Esophagus muscularis mucosa (tissue), 4 donors: ENCODE results near the gene COL25A1. TPM values are rescaled to one million over a fixed set of nuclear protein-coding genes. Genes with fewer than 3 reads are reported as not detected.
"Not testable (repeated sequence)": the region's sequence is repeated elsewhere in the genome, so short reads cannot be mapped to it uniquely, and the experiment has no call there.

Source experiments
- DNase-seq: peaks from one replicate; pipeline ENCODE4 v3.0.0-alpha.2; 2017; ENCODE audit errors: extremely low spot score
- H3K27ac ChIP-seq, 4 donors: fragments of 200-600 bp; sonication (generic); replicated peaks in 1 of 4; 1 replicate in 3 of 4; 2 replicates in 1 of 4; pipeline ENCODE4 v1.5.1; 2016 to 2019; ENCODE audit warnings: mild to moderate bottlenecking in 1 of 4
- H3K27me3 ChIP-seq, 4 donors: fragments of 200-600 bp; sonication (generic); one replicate each; pipeline versions ENCODE4 v1.5.1 to v1.6.0; 2016 to 2019
- H3K36me3 ChIP-seq, 4 donors: fragments of 200-600 bp; sonication (generic); one replicate each; pipeline ENCODE4 v1.5.1; 2016 to 2019
- H3K4me1 ChIP-seq, 4 donors: fragments of 200-600 bp; sonication (generic); one replicate each; pipeline ENCODE4 v1.5.1; 2016 to 2019
- H3K4me3 ChIP-seq, 4 donors: fragments of 200-600 bp; sonication (generic); 1 replicate in 2 of 4; 2 replicates in 2 of 4; pipeline ENCODE4 v1.5.1; 2016 to 2019; ENCODE audit warnings: mild to moderate bottlenecking in 4 of 4, moderate library complexity in 1 of 4
- H3K9me3 ChIP-seq, 4 donors: fragments of 200-600 bp; sonication (generic); 1 replicate in 3 of 4; 2 replicates in 1 of 4; pipeline ENCODE4 v1.5.1; 2016 to 2019
- EP300 ChIP-seq: sonication (generic); formaldehyde crosslinking; IDR thresholded peaks from one replicate; pipeline ENCODE4 v1.6.1; 2017; ENCODE audit warnings: antibody characterized with exemption
- POLR2A ChIP-seq: fragments of 450-650 bp; IDR thresholded peaks from one replicate; pipeline ENCODE4 v1.6.1; 2017; ENCODE audit warnings: antibody characterized with exemption, moderate library complexity, mild to moderate bottlenecking, low read depth
- POLR2AphosphoS5 ChIP-seq, 2 donors: sonication (generic); formaldehyde crosslinking; IDR thresholded peaks; one replicate each; pipeline ENCODE4 v1.6.1; 2017; ENCODE audit warnings: antibody characterized with exemption in 2 of 2
- WGBS: methylation state at CpG from one replicate; pipeline ENCODE4 v1.1.5; 2018; 5-methylcytosine and 5-hydroxymethylcytosine counted together
- intact Hi-C: fragments of 100-400 bp; cut with DNase I; formaldehyde crosslinking; loops from one replicate; pipeline ENCODE4 v1.15.1; 2023
- total RNA-seq, 4 donors: library from RNA; depleted of rRNA; stranded (reverse); fragments of >200 nt; gene quantifications; one replicate each; pipeline versions ENCODE4 v1.1.0 to v1.2.1, GENCODE V29; 2016
- TF ChIP-seq, protein P1 (sequence below), 3 experiments: fragments of 200-600 bp in 2 of 3; fragments of 450-650 bp in 1 of 3; sonication (generic) in 2 of 3; IDR thresholded peaks; one replicate each; pipeline ENCODE4 v1.5.1; 2017 to 2019; ENCODE audit warnings: antibody characterized with exemption in 3 of 3, mild to moderate bottlenecking in 2 of 3, moderate library complexity in 1 of 3

Gene COL25A1
- total RNA-seq, 4 donors from 2014 or later, result 1.0 to 3.7 (median 2.0) TPM

- H3K27ac ChIP-seq, result no peak overlapping the region
- no peak for DNase-seq
- H3K4me1 ChIP-seq, result no peaks in the 10 kb centered on the region
- 67% methylated on average over 2 of the region's 2 CpGs for WGBS
- intact Hi-C loops, result no loop called here
- no peaks in the 10 kb centered on the region for H3K9me3 ChIP-seq
- H3K27me3 ChIP-seq, result no peaks in the 10 kb centered on the region
- TF ChIP-seq, protein P1, sequence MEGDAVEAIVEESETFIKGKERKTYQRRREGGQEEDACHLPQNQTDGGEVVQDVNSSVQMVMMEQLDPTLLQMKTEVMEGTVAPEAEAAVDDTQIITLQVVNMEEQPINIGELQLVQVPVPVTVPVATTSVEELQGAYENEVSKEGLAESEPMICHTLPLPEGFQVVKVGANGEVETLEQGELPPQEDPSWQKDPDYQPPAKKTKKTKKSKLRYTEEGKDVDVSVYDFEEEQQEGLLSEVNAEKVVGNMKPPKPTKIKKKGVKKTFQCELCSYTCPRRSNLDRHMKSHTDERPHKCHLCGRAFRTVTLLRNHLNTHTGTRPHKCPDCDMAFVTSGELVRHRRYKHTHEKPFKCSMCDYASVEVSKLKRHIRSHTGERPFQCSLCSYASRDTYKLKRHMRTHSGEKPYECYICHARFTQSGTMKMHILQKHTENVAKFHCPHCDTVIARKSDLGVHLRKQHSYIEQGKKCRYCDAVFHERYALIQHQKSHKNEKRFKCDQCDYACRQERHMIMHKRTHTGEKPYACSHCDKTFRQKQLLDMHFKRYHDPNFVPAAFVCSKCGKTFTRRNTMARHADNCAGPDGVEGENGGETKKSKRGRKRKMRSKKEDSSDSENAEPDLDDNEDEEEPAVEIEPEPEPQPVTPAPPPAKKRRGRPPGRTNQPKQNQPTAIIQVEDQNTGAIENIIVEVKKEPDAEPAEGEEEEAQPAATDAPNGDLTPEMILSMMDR (IDR thresholded peaks at IDR 0.05), result no peak
- TF ChIP-seq EP300 (no peak), POLR2A (no peak), POLR2AphosphoS5 (IDR thresholded peaks at IDR 0.05) (no peak)
- H3K36me3 ChIP-seq, result no peaks in the 10 kb centered on the region
- no peak overlapping the region for H3K4me3 ChIP-seq
Measured at GRCh38 chr4:109072595-109072994, 229.9 kb downstream of the COL25A1 start.

DNA sequence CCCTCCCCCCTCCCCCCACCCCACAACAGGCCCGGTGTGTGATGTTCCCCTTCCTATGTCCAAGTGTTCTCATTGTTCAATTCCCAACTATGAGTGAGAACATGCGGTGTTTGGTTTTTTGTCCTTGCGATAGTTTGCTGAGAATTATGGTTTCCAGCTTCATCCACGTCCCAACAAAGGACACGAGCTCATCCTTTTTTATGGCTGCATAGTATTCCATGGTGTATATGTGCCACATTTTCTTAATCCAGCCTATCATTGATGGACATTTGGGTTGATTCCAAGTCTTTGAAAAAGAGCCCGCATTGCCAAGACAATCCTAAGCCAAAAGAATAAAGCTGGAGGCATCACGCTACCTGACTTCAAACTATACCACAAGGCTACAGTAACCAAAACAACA is 231.8 kb downstream of the COL25A1 start:
- H3K27me3 ChIP-seq, intact Hi-C loops, H3K4me3 ChIP-seq, H3K9me3 ChIP-seq, H3K36me3 ChIP-seq, DNase-seq, H3K4me1 ChIP-seq, H3K27ac ChIP-seq: not testable (repeated sequence)
- WGBS, result 87% methylated on average over 6 of the region's 7 CpGs

- TF ChIP-seq, protein P1 (IDR thresholded peaks at IDR 0.05), result no peak
- TF ChIP-seq POLR2A, result no peak
- TF ChIP-seq POLR2AphosphoS5 (IDR thresholded peaks at IDR 0.05), result no peak
- no peak for TF ChIP-seq EP300
- H3K4me3 ChIP-seq, result no peak overlapping the region
- intact Hi-C loops, result no loop called here
- H3K27me3 ChIP-seq, result no peaks in the 10 kb centered on the region
- DNase-seq, result no peak
- no peaks in the 10 kb centered on the region for H3K36me3 ChIP-seq
- H3K27ac ChIP-seq, result no peak overlapping the region
- no peaks in the 10 kb centered on the region for H3K9me3 ChIP-seq
- H3K4me1 ChIP-seq, result no peaks in the 10 kb centered on the region
- 51% methylated on average over 4 of the region's 4 CpGs for WGBS
Measured at GRCh38 chr4:109067508-109068235, 234.8 kb downstream of the COL25A1 start.

DNA sequence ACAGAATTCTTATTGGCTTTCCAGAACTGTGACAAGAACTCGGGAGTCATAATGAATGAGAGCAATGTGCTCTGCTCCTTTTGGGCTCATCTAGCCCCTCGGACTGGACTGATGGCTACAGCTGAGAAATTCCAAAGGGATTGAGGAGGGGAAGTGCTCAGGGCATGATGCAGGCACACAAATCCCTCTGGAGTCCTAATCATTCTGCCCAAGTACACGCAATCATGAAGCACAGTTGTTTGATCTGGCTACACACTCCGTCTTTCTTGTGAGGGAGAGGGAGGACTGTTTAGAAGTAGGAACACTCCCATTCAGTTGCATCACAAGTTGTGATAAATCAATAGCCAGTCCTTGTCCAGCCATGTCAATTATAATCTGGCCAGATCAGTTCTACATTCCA is 237.5 kb downstream of the COL25A1 start:
- WGBS, result 84% methylated on average over 4 of the region's 4 CpGs
- intact Hi-C loops, result no loop called here
- no peak overlapping the region for H3K27ac ChIP-seq
- no peak for DNase-seq
- no peaks in the 10 kb centered on the region for H3K4me1 ChIP-seq
- H3K27me3 ChIP-seq, result no peaks in the 10 kb centered on the region
- H3K9me3 ChIP-seq, result no peaks in the 10 kb centered on the region
- TF ChIP-seq, protein P1 (IDR thresholded peaks at IDR 0.05), result no peak
- TF ChIP-seq EP300 (no peak), POLR2AphosphoS5 (IDR thresholded peaks at IDR 0.05) (no peak), POLR2A (no peak)
- no peak overlapping the region for H3K4me3 ChIP-seq
- no peaks in the 10 kb centered on the region for H3K36me3 ChIP-seq

DNA sequence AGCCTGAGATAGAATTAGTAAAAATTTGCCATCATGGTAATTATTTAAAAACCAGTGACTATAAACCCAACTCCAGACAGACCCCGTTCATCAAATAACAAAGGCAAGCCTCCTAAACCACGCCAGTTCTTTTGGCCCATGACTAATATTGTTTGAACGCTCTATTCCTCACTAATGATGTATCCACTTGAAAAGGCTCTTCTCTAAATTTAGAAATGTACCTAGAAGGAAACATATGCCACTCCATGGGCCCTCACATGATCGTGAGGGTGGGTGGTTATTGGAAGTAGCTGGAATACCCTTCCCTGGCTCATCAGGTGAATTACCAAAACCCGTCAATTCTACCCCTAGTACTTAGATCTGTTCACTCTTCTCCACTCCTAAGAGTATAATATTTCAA is 249.2 kb downstream of the COL25A1 start:
- H3K4me1 ChIP-seq, result no peaks in the 10 kb centered on the region
- intact Hi-C loops, result no loop called here
- TF ChIP-seq POLR2AphosphoS5 (IDR thresholded peaks at IDR 0.05) (no peak), POLR2A (no peak), EP300 (no peak)
- TF ChIP-seq, protein P1 (IDR thresholded peaks at IDR 0.05), result no peak
- no peak overlapping the region for H3K4me3 ChIP-seq
- H3K9me3 ChIP-seq, result no peaks in the 10 kb centered on the region
- no peak overlapping the region for H3K27ac ChIP-seq
- no peaks in the 10 kb centered on the region for H3K36me3 ChIP-seq
- DNase-seq, result no peak
- 72% methylated on average over 5 of the region's 5 CpGs for WGBS
- H3K27me3 ChIP-seq, result no peaks in the 10 kb centered on the region
